Measurements from ENCODE around the gene SEC31A.

The SEC31A gene

GRCh38 chr4:82776925-82777542 is 113.9 kb downstream of the SEC31A start:
- no peak overlapping the region for H3K27ac ChIP-seq (ENCODE audit: low read depth, low read length, poor library complexity, severe bottlenecking)
- TF ChIP-seq EZH2 (IDR thresholded peaks at IDR 0.05; ENCODE audit: borderline replicate concordance, low read length) (no peak), CTCF (IDR thresholded peaks at IDR 0.05; ENCODE audit: low read length) (no peak)
- no peak overlapping the region for H3K4me3 ChIP-seq (ENCODE audit: low read depth, low read length, poor library complexity, severe bottlenecking)
- no peaks in the 10 kb centered on the region for H3K79me2 ChIP-seq (ENCODE audit: insufficient read depth, low read length)
- no peaks in the 10 kb centered on the region for H4K20me1 ChIP-seq (ENCODE audit: insufficient read depth, low read length)
- H3K9me2 ChIP-seq (ENCODE audit: low read depth, low read length), result no peaks in the 10 kb centered on the region
- no peak overlapping the region for H3K9ac ChIP-seq (ENCODE audit: low read length)
- no peaks in the 10 kb centered on the region for H3K36me3 ChIP-seq (ENCODE audit: insufficient read depth, low read length)
- H3K9me3 ChIP-seq (ENCODE audit: low read length), result no peaks in the 10 kb centered on the region
- H3K4me1 ChIP-seq (ENCODE audit: insufficient read depth, low read length, severe bottlenecking), result peaks cover 20% of the 10 kb centered on the region
- H3K27me3 ChIP-seq (ENCODE audit: insufficient read depth, low read length), result no peaks in the 10 kb centered on the region
- H2AFZ ChIP-seq (ENCODE audit: low read length), result no peak overlapping the region
- H3F3A ChIP-seq (ENCODE audit: insufficient read depth, low read length), result no peaks in the 10 kb centered on the region
- H3K4me2 ChIP-seq (ENCODE audit: low read length), result no peak overlapping the region

- Histone ChIP-seq H3K4me1 (ENCODE audit: insufficient read depth, low read length, severe bottlenecking) (peaks cover 3% of the 10 kb centered on the region), H3F3A (ENCODE audit: insufficient read depth, low read length) (no peaks in the 10 kb centered on the region), H3K79me2 (ENCODE audit: insufficient read depth, low read length) (no peaks in the 10 kb centered on the region), H3K9me2 (ENCODE audit: low read depth, low read length) (no peaks in the 10 kb centered on the region), H3K9me3 (ENCODE audit: low read length) (no peaks in the 10 kb centered on the region), H3K27ac (ENCODE audit: low read depth, low read length, poor library complexity, severe bottlenecking) (no peak overlapping the region), H3K36me3 (ENCODE audit: insufficient read depth, low read length) (no peaks in the 10 kb centered on the region), H4K20me1 (ENCODE audit: insufficient read depth, low read length) (no peaks in the 10 kb centered on the region), H3K4me3 (ENCODE audit: low read depth, low read length, poor library complexity, severe bottlenecking) (no peak overlapping the region), H2AFZ (ENCODE audit: low read length) (no peak overlapping the region), H3K27me3 (ENCODE audit: insufficient read depth, low read length) (no peaks in the 10 kb centered on the region), H3K9ac (ENCODE audit: low read length) (no peak overlapping the region), H3K4me2 (ENCODE audit: low read length) (no peak overlapping the region)
- TF ChIP-seq EZH2 (IDR thresholded peaks at IDR 0.05; ENCODE audit: borderline replicate concordance, low read length) (no peak), CTCF (IDR thresholded peaks at IDR 0.05; ENCODE audit: low read length) (no peak)
These were observed 115.7 kb downstream of the SEC31A start for GRCh38 chr4:82775243-82775642.

DNA sequence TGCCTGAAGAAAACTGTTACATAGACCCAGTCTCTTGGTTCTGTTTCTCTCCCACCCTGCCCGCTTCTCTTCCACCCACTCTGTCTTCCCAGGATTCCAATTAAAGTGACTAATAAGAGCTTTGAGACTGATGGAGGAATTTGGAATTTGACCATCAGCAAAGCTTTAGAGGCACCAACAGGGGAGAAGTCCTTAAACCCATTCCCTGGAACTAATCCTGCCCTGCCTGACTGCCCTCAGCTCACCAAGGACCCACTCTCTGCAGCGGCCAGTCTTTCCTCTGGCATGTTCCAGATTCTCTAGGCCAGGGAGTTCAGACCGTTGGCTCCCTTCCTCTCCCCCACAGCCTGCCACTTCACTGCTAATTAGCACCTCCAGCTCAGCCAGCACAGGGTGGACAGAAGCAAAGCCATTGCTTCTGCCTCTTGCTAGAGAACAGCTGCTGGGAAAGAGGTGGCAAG is 116.2 kb downstream of the SEC31A start:
- no peak overlapping the region for H3K4me3 ChIP-seq (ENCODE audit: low read depth, low read length, poor library complexity, severe bottlenecking)
- H2AFZ ChIP-seq (ENCODE audit: low read length), result no peak overlapping the region
- H3K4me2 ChIP-seq (ENCODE audit: low read length), result no peak overlapping the region
- H3K9ac ChIP-seq (ENCODE audit: low read length), result no peak overlapping the region
- H3K9me3 ChIP-seq (ENCODE audit: low read length), result no peaks in the 10 kb centered on the region
- no peaks in the 10 kb centered on the region for H3K9me2 ChIP-seq (ENCODE audit: low read depth, low read length)
- H3K27me3 ChIP-seq (ENCODE audit: insufficient read depth, low read length), result no peaks in the 10 kb centered on the region
- H3K27ac ChIP-seq (ENCODE audit: low read depth, low read length, poor library complexity, severe bottlenecking), result no peak overlapping the region
- no peaks in the 10 kb centered on the region for H3K79me2 ChIP-seq (ENCODE audit: insufficient read depth, low read length)
- no peak for TF ChIP-seq CTCF (IDR thresholded peaks at IDR 0.05; ENCODE audit: low read length)
- no peak for TF ChIP-seq EZH2 (IDR thresholded peaks at IDR 0.05; ENCODE audit: borderline replicate concordance, low read length)
- no peaks in the 10 kb centered on the region for H3F3A ChIP-seq (ENCODE audit: insufficient read depth, low read length)
- H4K20me1 ChIP-seq (ENCODE audit: insufficient read depth, low read length), result no peaks in the 10 kb centered on the region
- no peaks in the 10 kb centered on the region for H3K4me1 ChIP-seq (ENCODE audit: insufficient read depth, low read length, severe bottlenecking)
- H3K36me3 ChIP-seq (ENCODE audit: insufficient read depth, low read length), result no peaks in the 10 kb centered on the region

Data from OCI-LY1 (cell line).